HS-5 (cell line): ENCODE results near the gene NDUFA8.

ENCODE experiments used
- DNase-seq: peaks from one replicate; pipeline ENCODE4 v3.0.0-alpha.2; 2012; ENCODE audit warnings: low read depth

Gene NDUFA8

DNA sequence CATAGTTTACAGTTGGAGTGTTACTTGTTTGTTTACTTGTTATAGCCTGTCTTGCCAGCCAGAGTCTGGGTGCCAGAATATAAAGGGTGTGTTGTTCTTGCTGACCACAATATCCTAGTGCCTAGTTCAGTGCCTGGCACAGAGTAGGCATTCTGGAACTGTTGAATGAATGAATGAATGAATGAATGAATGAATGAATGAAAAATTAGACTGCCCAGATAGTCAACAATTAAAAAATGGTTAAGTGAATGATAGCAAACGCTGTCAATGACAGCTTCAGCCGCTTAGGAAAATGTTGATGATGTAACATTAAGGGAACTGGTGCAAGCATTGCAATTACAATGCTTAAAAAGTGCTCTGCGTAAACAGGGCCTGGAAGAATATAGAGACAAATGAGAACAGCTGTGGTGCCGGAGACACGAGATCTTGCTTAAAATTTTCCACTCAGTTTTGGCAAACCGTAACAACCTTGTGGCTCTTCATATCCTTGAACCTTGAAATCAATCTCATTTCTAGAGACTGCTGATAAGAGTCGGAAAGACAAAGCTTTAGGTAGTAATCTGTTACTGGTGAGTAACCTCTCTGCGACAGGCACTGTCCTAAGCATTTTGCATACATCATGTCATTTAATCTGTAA is 61.8 kb downstream of the NDUFA8 start:
- DNase-seq, result no peak

DNA sequence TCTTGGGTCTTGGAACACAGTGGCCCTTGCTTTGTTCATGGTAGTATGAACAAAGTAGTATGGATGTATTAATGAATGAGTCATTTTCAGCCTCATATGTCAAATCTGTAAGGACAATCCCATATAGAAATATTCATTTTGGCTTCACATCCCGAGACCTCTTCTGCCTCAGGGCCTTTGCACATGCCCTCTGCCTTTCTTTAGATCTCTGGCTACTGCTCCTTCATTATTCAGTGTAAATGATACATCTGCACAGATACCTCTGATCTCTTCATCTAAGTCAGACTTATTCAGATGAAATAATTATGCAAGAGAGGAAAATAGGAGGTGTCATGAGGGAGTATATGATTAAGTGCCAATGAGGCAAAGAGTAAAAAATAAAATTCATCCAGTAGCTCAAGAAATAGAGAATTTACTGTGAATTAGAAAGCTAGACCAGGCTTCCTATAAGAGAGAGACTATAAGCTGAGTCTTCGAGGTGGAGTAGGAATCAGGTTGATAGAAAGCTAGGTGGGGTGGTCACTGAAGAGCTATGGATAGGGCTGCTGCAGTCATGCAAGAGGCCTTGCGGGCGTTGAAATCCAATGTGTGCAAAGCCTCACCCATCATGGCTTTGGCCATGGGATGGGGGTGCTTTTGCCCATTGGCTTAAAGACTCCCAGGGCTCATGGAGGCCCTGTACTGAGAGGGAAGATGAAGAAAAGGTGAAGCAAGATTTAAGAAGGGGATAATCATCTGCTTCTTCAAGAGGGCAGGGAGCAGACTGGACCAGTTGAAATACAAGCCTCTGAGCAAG is 62.8 kb downstream of the NDUFA8 start:
- no peak for DNase-seq

- DNase-seq, result no peak
Observed at GRCh38 chr9:122095010-122095767, 64.4 kb downstream of the NDUFA8 start.
